Activated CD8-positive, alpha-beta memory T cell treated with anti-CD3 and anti-CD28 coated beads, Interleukin-2, amount 50 U/mL, for 24 hours (primary cell): ENCODE data around the gene NEMP2.

Experiments
- DNase-seq: peaks from one replicate; pipeline ENCODE4 v3.0.0-alpha.2; 2020; ENCODE audit errors: extremely low read depth

NEMP2 gene

DNA sequence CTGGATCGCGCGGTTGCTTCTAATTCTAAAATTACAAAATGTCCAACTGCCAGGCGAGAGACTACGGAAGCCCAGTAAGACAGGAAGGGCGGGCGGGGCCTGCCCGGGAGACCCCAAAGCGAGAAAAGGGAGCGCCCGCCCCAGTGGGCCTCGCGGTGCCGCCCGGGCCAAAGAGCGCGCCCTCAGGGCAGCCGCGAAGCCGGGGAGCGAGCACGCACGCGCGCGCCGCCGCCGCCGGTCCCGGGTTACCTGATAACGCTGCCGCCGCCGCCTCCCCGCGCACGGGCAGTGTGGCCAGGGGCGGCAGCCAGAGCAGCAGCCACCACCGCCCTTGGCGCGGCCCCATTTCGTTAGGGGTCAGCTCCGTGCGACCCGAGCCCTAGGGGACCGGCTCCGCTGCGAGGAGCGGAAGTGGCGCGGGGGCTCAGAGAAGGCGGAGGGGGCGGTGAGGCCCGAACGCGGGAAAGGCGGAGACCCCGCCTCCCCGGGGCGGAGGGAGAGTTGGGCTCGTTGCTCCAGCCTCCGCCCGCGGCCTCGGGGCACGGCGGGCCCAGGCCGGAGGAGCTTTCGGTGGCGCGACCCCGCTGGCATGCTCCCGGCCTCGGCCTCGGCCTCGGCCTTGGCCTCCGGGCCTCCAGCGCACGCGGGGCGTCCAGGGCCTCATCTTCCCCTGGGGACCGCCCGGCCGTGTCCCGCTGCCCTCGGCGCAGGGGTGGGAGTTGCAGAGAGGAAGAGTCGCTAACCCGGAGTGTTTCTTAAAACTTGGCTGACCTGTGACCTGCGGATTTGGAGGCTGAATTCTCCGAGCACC, at the start of gene NEMP2:
Gene NEMP2 (minus strand): TSS at position 413 of the 811 bp plus-strand sequence. CDS start 67 bp downstream, at position 346.
- peak; percentile 59 for DNase-seq

- DNase-seq: no peak
These were observed 49.2 kb upstream of the NEMP2 start for GRCh38 chr2:190583507-190584337.

- no peak for DNase-seq
These were observed 48.4 kb upstream of the NEMP2 start for GRCh38 chr2:190582736-190583506.

DNA sequence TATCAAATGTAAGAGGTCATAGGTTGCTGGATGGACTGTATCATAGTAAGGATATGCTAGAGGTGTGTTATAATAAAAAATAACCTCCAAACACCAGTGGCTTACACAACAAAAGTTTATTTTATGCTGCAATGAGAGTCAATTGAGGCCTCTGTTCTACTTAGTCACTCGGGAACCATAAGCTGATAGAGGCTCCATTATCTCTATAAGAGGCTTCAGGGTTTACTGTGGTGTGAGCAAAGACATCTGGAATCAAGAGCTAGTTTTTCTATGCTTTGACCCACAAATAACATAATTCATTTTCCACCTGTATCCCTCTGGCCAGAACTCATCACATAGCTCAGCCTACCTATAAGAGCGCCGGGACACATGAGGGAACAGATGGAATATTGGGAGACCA, 47.5 kb upstream of the NEMP2 start:
- DNase-seq: no peak

DNA sequence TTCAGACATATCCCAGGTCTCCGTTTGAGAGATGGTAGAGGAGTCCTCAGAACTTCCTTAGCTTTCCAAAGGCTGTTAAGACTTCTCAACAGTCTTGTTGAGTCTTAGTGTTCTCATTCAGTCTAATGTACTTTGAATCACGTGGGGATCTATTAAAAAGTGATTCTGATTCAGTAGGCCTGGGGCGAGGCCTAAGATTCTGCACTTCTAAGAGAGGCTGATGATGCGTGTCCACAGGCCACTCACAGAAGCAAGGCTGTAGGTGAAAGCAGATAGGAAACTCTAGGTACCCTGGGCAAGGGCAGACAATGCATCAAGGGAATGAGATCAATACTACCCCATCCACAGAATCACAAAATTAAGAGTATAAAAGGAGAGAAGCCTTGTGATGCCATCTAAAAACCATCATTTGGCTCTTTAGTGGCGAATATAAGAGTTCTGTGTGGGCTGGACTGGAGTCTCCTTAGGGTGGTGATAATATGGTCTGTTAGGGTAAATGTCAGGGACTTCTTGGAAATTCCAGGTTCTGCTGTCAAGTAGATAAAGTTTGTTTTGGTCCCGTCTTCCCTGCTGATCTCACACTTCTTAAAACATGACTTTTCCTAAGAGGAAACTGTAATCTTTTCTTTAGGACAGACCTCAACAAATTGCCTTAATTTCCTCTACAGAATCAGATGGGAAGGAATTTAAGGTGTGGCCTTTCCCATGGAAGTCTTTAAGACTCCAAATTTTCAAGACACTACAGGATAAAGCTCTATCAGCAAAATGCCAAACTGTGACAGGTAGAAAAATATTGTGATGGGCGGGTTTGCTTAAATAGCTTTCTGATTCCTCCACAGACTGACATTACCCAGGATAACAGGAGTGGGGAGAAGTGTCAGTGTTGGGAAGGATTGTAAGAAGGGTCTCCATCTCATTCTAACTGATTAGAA, 45.7 kb upstream of the NEMP2 start:
- DNase-seq: no peak

- no peak for DNase-seq
These were observed 44.5 kb upstream of the NEMP2 start for GRCh38 chr2:190579058-190579410.

DNA sequence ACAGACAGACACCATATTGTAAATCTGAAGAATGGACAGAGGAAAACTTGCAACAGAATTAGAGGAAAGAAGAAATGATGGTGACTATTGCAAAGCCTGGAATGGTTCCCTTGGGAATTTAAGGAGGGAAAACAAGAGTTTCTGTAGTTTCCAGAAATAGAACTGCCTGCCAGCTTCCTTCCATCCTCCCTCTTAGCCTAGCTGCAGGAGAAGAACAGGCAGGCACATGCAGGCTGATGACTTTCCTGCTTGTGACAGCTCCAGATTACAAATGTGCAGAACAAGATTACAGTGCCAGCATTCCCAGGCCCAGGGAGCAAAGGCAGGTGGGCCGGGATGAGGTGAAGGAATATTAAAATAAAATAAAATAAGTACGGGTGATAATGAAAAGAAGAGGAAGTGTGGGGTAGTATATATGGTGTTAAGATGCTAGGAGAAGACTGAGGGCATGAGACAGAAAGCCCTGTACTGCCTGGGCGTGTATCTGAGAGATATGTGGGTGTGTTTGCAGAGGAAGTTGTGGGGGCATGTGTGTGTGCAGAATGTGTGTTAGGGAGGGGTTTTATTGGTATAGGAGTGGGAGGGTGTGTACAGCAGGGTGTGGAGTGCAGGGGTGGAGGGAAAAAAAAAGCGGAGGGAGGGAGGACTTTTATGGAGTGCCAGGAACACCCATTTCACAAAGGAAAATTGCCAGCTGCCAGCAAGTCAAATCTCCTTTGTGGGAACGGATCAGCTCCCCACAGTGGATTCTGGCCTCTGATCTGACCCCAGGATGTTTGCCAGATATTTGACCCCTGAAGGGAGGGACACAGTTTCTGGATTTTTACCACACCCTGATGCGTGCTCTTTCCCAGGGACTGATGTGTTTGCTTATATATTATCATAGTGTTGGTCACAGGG, 43.9 kb upstream of the NEMP2 start:
- DNase-seq: no peak

- DNase-seq: no peak
These were observed 42.1 kb upstream of the NEMP2 start for GRCh38 chr2:190576573-190576972.

DNA sequence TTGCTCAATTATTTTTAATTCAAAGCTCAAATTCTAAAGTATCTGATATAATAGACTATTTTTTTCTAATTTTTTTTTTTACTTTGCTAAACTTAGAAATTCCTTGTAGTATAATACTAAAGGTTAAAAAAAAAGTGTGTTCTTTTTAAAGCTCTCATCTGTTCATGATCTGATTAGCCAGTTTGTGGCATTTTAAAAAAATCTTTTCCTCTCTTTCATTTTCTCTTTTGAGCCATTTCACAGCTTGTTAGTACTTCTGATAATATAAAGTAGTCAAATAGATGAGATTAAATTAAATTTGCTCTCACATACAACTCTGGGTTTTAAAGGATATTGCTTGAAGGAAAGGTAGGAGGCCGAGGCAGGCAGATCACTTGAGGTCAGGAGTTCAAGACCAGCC, 40.7 kb upstream of the NEMP2 start:
- DNase-seq: no peak

DNA sequence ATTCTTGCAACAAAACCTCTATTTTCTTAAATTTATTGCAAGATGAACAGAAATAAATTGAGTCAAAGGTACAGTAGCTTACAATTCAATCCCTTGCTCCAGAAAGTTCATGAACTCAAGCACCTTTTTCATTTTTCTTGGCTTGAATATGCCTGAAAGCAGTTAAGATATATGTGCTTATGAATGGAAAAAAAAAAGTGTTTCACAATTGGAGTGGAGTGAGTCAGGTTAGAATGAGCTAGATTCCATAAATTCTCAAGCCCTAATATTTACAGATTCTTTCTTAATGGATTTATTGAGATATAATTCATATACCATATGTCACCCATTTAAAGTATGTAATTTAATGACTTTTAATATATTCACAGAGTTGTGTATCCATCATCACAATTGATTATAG, 39.6 kb upstream of the NEMP2 start:
- no peak for DNase-seq

DNA sequence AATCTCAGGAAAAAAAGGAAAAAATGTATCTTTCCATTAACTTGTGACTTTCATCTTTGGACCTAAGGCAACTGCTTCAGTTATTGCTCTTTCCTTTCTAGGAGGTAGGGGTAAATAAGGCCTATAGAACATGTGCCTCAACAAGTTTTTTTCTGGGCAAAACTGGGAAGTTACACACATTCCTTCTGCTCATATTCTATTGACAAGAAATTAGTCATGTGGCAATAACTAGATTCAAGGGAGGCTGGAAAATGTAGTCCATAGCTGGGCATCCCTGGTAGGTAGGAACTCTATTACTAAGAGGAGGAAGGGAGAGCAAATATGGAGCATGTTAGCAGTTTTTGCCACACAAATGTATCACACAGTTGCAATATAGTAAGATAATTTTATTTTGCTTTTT, 37.7 kb upstream of the NEMP2 start:
- DNase-seq: no peak

GRCh38 chr2:190571686-190572085, 37.2 kb upstream of the NEMP2 start:
- DNase-seq: no peak

DNA sequence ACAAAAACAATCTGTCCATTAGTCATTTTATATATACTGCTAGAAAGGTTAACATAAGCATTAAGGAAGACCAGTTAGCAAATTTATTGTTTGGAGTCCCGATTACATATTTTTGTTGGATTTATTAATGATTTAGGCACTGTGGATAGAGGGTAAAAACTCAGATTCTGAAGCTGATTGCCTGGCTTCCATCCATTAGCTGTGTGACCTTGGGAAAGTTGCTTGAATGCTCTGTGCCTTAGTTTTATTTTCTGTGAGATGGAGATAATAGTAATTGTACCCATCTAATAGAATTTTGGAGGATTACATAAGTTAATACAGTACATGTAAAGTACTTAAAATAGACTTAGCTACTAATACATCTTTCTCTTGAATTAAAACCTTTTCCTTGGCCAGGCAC, 36.3 kb upstream of the NEMP2 start:
- DNase-seq: no peak

DNA sequence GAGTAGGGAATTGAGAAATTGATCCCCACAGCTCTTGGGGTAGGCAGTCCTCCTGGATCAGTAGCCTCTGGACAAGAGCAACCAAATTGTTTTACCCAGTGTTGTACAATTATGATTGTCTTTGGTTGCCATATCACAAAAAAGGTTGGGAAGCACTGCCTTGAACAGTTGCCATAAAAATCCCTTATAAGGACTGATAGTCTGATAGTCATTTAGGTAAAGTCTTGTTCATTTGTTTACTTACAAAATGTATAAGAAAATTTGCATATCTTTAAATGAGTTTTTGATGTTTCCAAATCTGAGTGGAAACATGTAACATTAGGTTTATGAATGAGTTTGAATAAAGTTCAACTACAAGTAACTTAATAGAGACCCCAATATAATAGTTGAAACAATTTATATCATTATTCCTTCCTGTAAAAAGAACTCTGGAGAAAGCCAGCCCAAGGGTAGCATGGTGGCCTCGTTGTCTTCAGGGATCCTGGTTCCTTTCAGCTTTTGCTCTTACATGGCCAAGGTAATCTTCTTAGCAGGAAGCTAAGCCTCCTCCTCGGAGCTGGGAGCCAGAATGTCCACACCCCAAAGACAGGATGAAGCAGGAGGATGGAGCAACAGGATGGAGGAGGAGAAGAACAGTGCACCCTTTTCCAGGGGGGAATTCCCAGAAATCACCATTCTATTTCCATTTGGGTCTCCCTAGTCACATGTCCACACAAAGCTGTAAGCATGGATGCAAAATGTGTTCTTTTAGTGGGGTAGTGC, 35.7 kb upstream of the NEMP2 start:
- DNase-seq: no peak

GRCh38 chr2:190564838-190565237, 30.3 kb upstream of the NEMP2 start:
- DNase-seq: no peak

- DNase-seq: no peak
These were observed 29.1 kb upstream of the NEMP2 start for GRCh38 chr2:190563646-190564045.

DNA sequence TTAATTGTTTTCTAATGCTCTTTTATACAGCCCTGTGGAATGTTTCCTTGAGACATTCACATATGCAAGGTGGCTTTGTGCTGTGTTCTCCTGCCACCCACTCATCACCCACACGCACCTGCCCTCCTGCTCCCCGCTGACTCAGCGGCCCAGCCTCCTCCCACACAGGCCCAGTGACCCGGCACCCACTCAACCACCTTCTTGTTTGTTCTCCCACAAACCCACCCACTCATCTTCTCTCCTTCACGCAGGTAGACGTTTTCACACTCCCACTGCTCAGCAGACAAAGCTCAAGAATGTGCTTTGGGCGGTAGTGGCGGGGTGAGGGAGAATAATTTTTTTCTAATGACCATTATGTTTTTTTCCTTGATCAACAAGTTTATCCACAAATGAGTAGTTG, 28.6 kb upstream of the NEMP2 start:
- DNase-seq: no peak

GRCh38 chr2:190562121-190562520, 27.6 kb upstream of the NEMP2 start:
- DNase-seq: no peak

GRCh38 chr2:190561094-190561493, 26.6 kb upstream of the NEMP2 start:
- DNase-seq: no peak
